ENCODE measurements around the gene AKAP7. TPM values are rescaled to one million over a fixed set of nuclear protein-coding genes. Genes with fewer than 3 reads are reported as not detected.

The AKAP7 gene
- total and polyA plus RNA-seq, 5 donors = 9.3 to 16.2 (median 14.5) TPM

- H3K4me3 ChIP-seq (ENCODE audit: low read length) = no peak overlapping the region
- WGBS = 80% methylated on average over 1 of the region's 1 CpG
- DNase-seq = no peak
Observed at GRCh38 chr6:131223416-131223815, 88.1 kb downstream of the AKAP7 start.

GRCh38 chr6:131225127-131225526 lies 89.9 kb downstream of the AKAP7 start:
- no peaks in the 10 kb centered on the region for H3K27me3 ChIP-seq (ENCODE audit: control insufficient read depth, insufficient read depth)
- intact Hi-C loops (cut with DNase I) = no loop called here
- WGBS = 83% methylated on average over 1 of the region's 1 CpG
- H3K4me3 ChIP-seq (ENCODE audit: low read length) = no peak overlapping the region
- H3K9me3 ChIP-seq (ENCODE audit: control insufficient read depth, low read length) = no peaks in the 10 kb centered on the region
- ATAC-seq = no peak
- DNase-seq = no peak
- H3K4me1 ChIP-seq (ENCODE audit: control insufficient read depth, insufficient read depth, low read length) = no peaks in the 10 kb centered on the region
- no peak overlapping the region for H3K27ac ChIP-seq (ENCODE audit: low read length)

More at GRCh38 chr6:131223416-131223815, 88.1 kb downstream of the AKAP7 start:
- ATAC-seq = no peak
- no peaks in the 10 kb centered on the region for H3K27me3 ChIP-seq (ENCODE audit: control insufficient read depth, insufficient read depth)
- intact Hi-C loops (cut with DNase I) = no loop called here
- H3K4me1 ChIP-seq (ENCODE audit: control insufficient read depth, insufficient read depth, low read length) = no peaks in the 10 kb centered on the region
- no peaks in the 10 kb centered on the region for H3K9me3 ChIP-seq (ENCODE audit: control insufficient read depth, low read length)
- H3K27ac ChIP-seq (ENCODE audit: low read length) = no peak overlapping the region

- no peak overlapping the region for H3K4me3 ChIP-seq (ENCODE audit: low read length)
- WGBS = 88% methylated on average over 3 of the region's 3 CpGs
- no peaks in the 10 kb centered on the region for H3K9me3 ChIP-seq (ENCODE audit: control insufficient read depth, low read length)
- no peak for ATAC-seq
- H3K27ac ChIP-seq (ENCODE audit: low read length) = no peak overlapping the region
- intact Hi-C loops (cut with DNase I) = no loop called here
- H3K27me3 ChIP-seq (ENCODE audit: control insufficient read depth, insufficient read depth) = no peaks in the 10 kb centered on the region
- H3K4me1 ChIP-seq (ENCODE audit: control insufficient read depth, insufficient read depth, low read length) = no peaks in the 10 kb centered on the region
- DNase-seq = no peak
Observed at GRCh38 chr6:131225959-131226358, 90.7 kb downstream of the AKAP7 start.

- 91% methylated on average over 5 of the region's 5 CpGs for WGBS
- intact Hi-C loops (cut with DNase I) = no loop called here
- H3K4me1 ChIP-seq (ENCODE audit: control insufficient read depth, insufficient read depth, low read length) = no peaks in the 10 kb centered on the region
- ATAC-seq = no peak
- no peak overlapping the region for H3K27ac ChIP-seq (ENCODE audit: low read length)
- H3K27me3 ChIP-seq (ENCODE audit: control insufficient read depth, insufficient read depth) = no peaks in the 10 kb centered on the region
- no peak for DNase-seq
- no peak overlapping the region for H3K4me3 ChIP-seq (ENCODE audit: low read length)
- no peaks in the 10 kb centered on the region for H3K9me3 ChIP-seq (ENCODE audit: control insufficient read depth, low read length)
Observed at GRCh38 chr6:131226459-131227157, 91.3 kb downstream of the AKAP7 start.

- intact Hi-C loops (cut with DNase I) = no loop called here
- DNase-seq (no peak), ATAC-seq (no peak)
- Histone ChIP-seq H3K4me3 (ENCODE audit: low read length) (no peak overlapping the region), H3K27ac (ENCODE audit: low read length) (no peak overlapping the region), H3K4me1 (ENCODE audit: control insufficient read depth, insufficient read depth, low read length) (no peaks in the 10 kb centered on the region), H3K27me3 (ENCODE audit: control insufficient read depth, insufficient read depth) (no peaks in the 10 kb centered on the region), H3K9me3 (ENCODE audit: control insufficient read depth, low read length) (no peaks in the 10 kb centered on the region)
- 98% methylated on average over 3 of the region's 3 CpGs for WGBS
Observed at GRCh38 chr6:131227158-131227543, 91.9 kb downstream of the AKAP7 start.

GRCh38 chr6:131231103-131231502 lies 95.8 kb downstream of the AKAP7 start:
- no peaks in the 10 kb centered on the region for H3K27me3 ChIP-seq (ENCODE audit: control insufficient read depth, insufficient read depth)
- ATAC-seq = no peak
- H3K4me1 ChIP-seq (ENCODE audit: control insufficient read depth, insufficient read depth, low read length) = no peaks in the 10 kb centered on the region
- DNase-seq = no peak
- intact Hi-C loops (cut with DNase I) = no loop called here
- H3K9me3 ChIP-seq (ENCODE audit: control insufficient read depth, low read length) = no peaks in the 10 kb centered on the region
- no peak overlapping the region for H3K27ac ChIP-seq (ENCODE audit: low read length)
- WGBS = 68% methylated on average over 2 of the region's 2 CpGs
- no peak overlapping the region for H3K4me3 ChIP-seq (ENCODE audit: low read length)

GRCh38 chr6:131231891-131232290 lies 96.6 kb downstream of the AKAP7 start:
- H3K9me3 ChIP-seq (ENCODE audit: control insufficient read depth, low read length) = no peaks in the 10 kb centered on the region
- intact Hi-C loops (cut with DNase I) = no loop called here
- no peak overlapping the region for H3K4me3 ChIP-seq (ENCODE audit: low read length)
- ATAC-seq (no peak), DNase-seq (no peak)
- no peaks in the 10 kb centered on the region for H3K4me1 ChIP-seq (ENCODE audit: control insufficient read depth, insufficient read depth, low read length)
- H3K27me3 ChIP-seq (ENCODE audit: control insufficient read depth, insufficient read depth) = no peaks in the 10 kb centered on the region
- no peak overlapping the region for H3K27ac ChIP-seq (ENCODE audit: low read length)
- WGBS = 75% methylated on average over 5 of the region's 5 CpGs

GRCh38 chr6:131244942-131245341 lies 109.7 kb downstream of the AKAP7 start:
- intact Hi-C loops (cut with DNase I) = no loop called here
- ATAC-seq (no peak), DNase-seq (no peak)
- no peak overlapping the region for H3K4me3 ChIP-seq (ENCODE audit: low read length)
- no peaks in the 10 kb centered on the region for H3K27me3 ChIP-seq (ENCODE audit: control insufficient read depth, insufficient read depth)
- H3K9me3 ChIP-seq (ENCODE audit: control insufficient read depth, low read length) = no peaks in the 10 kb centered on the region
- H3K27ac ChIP-seq (ENCODE audit: low read length) = no peak overlapping the region
- WGBS = 98% methylated on average over 4 of the region's 4 CpGs
- no peaks in the 10 kb centered on the region for H3K4me1 ChIP-seq (ENCODE audit: control insufficient read depth, insufficient read depth, low read length)

GRCh38 chr6:131250122-131250521 lies 114.9 kb downstream of the AKAP7 start:
- no peaks in the 10 kb centered on the region for H3K4me1 ChIP-seq (ENCODE audit: control insufficient read depth, insufficient read depth, low read length)
- no peaks in the 10 kb centered on the region for H3K9me3 ChIP-seq (ENCODE audit: control insufficient read depth, low read length)
- intact Hi-C loops (cut with DNase I) = no loop called here
- peak; percentile 43 to 71 (median 71) for DNase-seq
- H3K4me3 ChIP-seq (ENCODE audit: low read length) = peak overlapping the region; percentile 82
- 8% methylated on average over 9 of the region's 9 CpGs for WGBS
- peak; percentile 92 to 97 for ATAC-seq
- H3K27ac ChIP-seq (ENCODE audit: low read length) = peak overlapping the region; percentile 17
- H3K27me3 ChIP-seq (ENCODE audit: control insufficient read depth, insufficient read depth) = no peaks in the 10 kb centered on the region

GRCh38 chr6:131250936-131251335 lies 115.7 kb downstream of the AKAP7 start:
- intact Hi-C loops (cut with DNase I) = no loop called here
- DNase-seq (no peak), ATAC-seq (no peak)
- Histone ChIP-seq H3K4me3 (ENCODE audit: low read length) (peak overlapping the region; percentile 82), H3K27ac (ENCODE audit: low read length) (no peak overlapping the region), H3K9me3 (ENCODE audit: control insufficient read depth, low read length) (no peaks in the 10 kb centered on the region), H3K4me1 (ENCODE audit: control insufficient read depth, insufficient read depth, low read length) (no peaks in the 10 kb centered on the region), H3K27me3 (ENCODE audit: control insufficient read depth, insufficient read depth) (no peaks in the 10 kb centered on the region)
- 53% methylated on average over 3 of the region's 3 CpGs for WGBS

GRCh38 chr6:131251590-131252199 lies 116.4 kb downstream of the AKAP7 start:
- no peaks in the 10 kb centered on the region for H3K4me1 ChIP-seq (ENCODE audit: control insufficient read depth, insufficient read depth, low read length)
- DNase-seq (no peak), ATAC-seq (peak in 1 of 2 donors; percentile 37)
- H3K27me3 ChIP-seq (ENCODE audit: control insufficient read depth, insufficient read depth) = no peaks in the 10 kb centered on the region
- intact Hi-C loops (cut with DNase I) = no loop called here
- no peak overlapping the region for H3K4me3 ChIP-seq (ENCODE audit: low read length)
- H3K27ac ChIP-seq (ENCODE audit: low read length) = no peak overlapping the region
- no peaks in the 10 kb centered on the region for H3K9me3 ChIP-seq (ENCODE audit: control insufficient read depth, low read length)
- WGBS = 45% methylated on average over 3 of the region's 3 CpGs

All from right cardiac atrium (tissue), 5 donors.